HCT116 (cell line): ENCODE data around the gene CNTN5.

Source experiments
- EZH2 ChIP-seq: fragments of 200-600 bp; sonication (generic); IDR thresholded peaks from 2 replicates; pipeline ENCODE4 v1.6.1; 2017; ENCODE audit warnings: antibody characterized with exemption, mixed run types
- EZH2phosphoT487 ChIP-seq: fragments of 200-600 bp; IDR thresholded peaks from 2 replicates; pipeline ENCODE4 v1.6.1; 2018; ENCODE audit warnings: antibody characterized with exemption, borderline replicate concordance
- TF ChIP-seq, protein P1 (sequence below), 3 experiments: fragments of 200-600 bp in 1 of 3; sonication (generic) in 1 of 3; IDR thresholded peaks in 2 of 3; conservative IDR thresholded peaks in 1 of 3; 2 replicates each; pipeline ENCODE4 v1.5.1; 2012 to 2017; ENCODE audit warnings: low read depth in 2 of 3, low read length in 2 of 3, antibody characterized with exemption in 1 of 3, borderline replicate concordance in 1 of 3, control low read depth in 1 of 3, mild to moderate bottlenecking in 1 of 3, mixed read lengths in 1 of 3, mixed run types in 1 of 3, moderate library complexity in 1 of 3; ENCODE audit not compliant: insufficient read depth in 1 of 3

DNA sequence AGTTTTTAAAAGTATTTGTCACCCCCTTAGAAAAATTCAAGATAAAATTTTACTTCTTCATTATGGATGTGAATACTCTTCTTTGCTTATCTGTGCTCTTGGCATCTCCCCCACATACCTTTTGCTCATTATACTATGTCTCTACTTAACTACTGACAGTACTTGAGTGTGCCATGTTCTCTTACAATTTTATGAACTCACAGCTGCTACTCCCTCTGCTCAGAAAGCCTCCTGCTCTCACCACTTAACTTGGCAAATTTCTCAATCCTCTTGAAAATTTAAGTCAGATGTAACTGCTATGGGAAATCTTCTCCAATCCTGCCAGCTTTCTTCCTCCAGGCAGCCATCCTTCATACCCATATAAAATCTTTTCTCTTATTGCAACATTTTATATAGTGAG lies 163.4 kb downstream of the CNTN5 start:
- TF ChIP-seq EZH2 (no peak), EZH2phosphoT487 (no peak)
- TF ChIP-seq, protein P1, sequence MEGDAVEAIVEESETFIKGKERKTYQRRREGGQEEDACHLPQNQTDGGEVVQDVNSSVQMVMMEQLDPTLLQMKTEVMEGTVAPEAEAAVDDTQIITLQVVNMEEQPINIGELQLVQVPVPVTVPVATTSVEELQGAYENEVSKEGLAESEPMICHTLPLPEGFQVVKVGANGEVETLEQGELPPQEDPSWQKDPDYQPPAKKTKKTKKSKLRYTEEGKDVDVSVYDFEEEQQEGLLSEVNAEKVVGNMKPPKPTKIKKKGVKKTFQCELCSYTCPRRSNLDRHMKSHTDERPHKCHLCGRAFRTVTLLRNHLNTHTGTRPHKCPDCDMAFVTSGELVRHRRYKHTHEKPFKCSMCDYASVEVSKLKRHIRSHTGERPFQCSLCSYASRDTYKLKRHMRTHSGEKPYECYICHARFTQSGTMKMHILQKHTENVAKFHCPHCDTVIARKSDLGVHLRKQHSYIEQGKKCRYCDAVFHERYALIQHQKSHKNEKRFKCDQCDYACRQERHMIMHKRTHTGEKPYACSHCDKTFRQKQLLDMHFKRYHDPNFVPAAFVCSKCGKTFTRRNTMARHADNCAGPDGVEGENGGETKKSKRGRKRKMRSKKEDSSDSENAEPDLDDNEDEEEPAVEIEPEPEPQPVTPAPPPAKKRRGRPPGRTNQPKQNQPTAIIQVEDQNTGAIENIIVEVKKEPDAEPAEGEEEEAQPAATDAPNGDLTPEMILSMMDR (IDR thresholded peaks at IDR 0.05 in 2 of 3, conservative IDR thresholded peaks at IDR 0.05 in 1 of 3; ENCODE audit: borderline replicate concordance in 1 of 3, insufficient read depth in 1 of 3, low read depth in 2 of 3, low read length in 2 of 3), result no peak
